ENCODE measurements around the gene ITPRIP. TPM values are rescaled to one million over a fixed set of nuclear protein-coding genes. Genes with fewer than 3 reads are reported as not detected.

Gene ITPRIP
- total and polyA plus RNA-seq, 8 donors, result 16.6 to 29.2 (median 17.9) TPM

- Histone ChIP-seq H3K27me3 (no peaks in the 10 kb centered on the region), H3K36me3 (peaks cover 0 to 44% of the 10 kb centered on the region in 2 donors), H3K4me3 (peak within 1 kb of the TSS; percentile 78 to 85), H3K9me3 (no peaks in the 10 kb centered on the region), H3K4me1 (peaks cover 0 to 40% of the 10 kb centered on the region in 2 donors), H3K27ac (peak within 1 kb of the TSS; percentile 72 to 91)
- TF ChIP-seq, protein P1, sequence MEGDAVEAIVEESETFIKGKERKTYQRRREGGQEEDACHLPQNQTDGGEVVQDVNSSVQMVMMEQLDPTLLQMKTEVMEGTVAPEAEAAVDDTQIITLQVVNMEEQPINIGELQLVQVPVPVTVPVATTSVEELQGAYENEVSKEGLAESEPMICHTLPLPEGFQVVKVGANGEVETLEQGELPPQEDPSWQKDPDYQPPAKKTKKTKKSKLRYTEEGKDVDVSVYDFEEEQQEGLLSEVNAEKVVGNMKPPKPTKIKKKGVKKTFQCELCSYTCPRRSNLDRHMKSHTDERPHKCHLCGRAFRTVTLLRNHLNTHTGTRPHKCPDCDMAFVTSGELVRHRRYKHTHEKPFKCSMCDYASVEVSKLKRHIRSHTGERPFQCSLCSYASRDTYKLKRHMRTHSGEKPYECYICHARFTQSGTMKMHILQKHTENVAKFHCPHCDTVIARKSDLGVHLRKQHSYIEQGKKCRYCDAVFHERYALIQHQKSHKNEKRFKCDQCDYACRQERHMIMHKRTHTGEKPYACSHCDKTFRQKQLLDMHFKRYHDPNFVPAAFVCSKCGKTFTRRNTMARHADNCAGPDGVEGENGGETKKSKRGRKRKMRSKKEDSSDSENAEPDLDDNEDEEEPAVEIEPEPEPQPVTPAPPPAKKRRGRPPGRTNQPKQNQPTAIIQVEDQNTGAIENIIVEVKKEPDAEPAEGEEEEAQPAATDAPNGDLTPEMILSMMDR (IDR thresholded peaks at IDR 0.05), result no peak
- ATAC-seq, result peak; percentile 100
- peak; percentile 93 to 100 (median 98) for DNase-seq
- intact Hi-C loops (cut with DNase I), result no loop called here
These were observed 69.3 kb downstream of the ITPRIP start, which contains the start of gene GSTO2 for GRCh38 chr10:104268713-104269645. Gene GSTO2 (plus strand): TSS chr10:104269184. CDS start chr10:104274916, 5,732 bp downstream.

DNA sequence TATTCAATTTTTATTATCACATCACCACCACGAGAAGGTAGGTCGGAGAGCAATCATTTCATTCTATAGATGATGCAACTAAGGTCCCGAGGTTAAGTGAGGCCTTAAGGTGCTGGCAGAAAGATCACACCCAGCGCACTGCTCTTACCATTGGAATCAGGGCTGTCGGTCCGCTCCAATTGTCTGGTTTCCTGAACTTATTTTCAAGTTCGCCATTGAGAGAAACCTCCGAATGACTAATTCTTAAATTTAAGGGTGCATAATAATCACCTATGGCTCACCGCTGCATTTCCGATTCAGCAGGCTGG, 69.9 kb downstream of the ITPRIP start:
- peaks cover 0 to 46% of the 10 kb centered on the region in 2 donors for H3K4me1 ChIP-seq
- intact Hi-C loops (cut with DNase I), result no loop called here
- peak overlapping the region; percentile 72 to 91 for H3K27ac ChIP-seq
- no peaks in the 10 kb centered on the region for H3K27me3 ChIP-seq
- H3K36me3 ChIP-seq, result peaks cover 0 to 50% of the 10 kb centered on the region in 2 donors
- H3K4me3 ChIP-seq, result peak overlapping the region; percentile 78 to 85
- TF ChIP-seq, protein P1 (IDR thresholded peaks at IDR 0.05), result no peak
- ATAC-seq, result peak; percentile 1
- H3K9me3 ChIP-seq, result no peaks in the 10 kb centered on the region
- no peak for DNase-seq

GRCh38 chr10:104267721-104268404, 70.4 kb downstream of the ITPRIP start:
- Histone ChIP-seq H3K27me3 (no peaks in the 10 kb centered on the region), H3K36me3 (peaks cover 0 to 55% of the 10 kb centered on the region in 2 donors), H3K4me1 (peaks cover 0 to 46% of the 10 kb centered on the region in 2 donors), H3K27ac (peak overlapping the region in 1 of 2 donors; percentile 91), H3K9me3 (no peaks in the 10 kb centered on the region), H3K4me3 (peak overlapping the region; percentile 78 to 85)
- intact Hi-C loops (cut with DNase I), result no loop called here
- TF ChIP-seq, protein P1 (IDR thresholded peaks at IDR 0.05), result no peak
- no peak for ATAC-seq
- DNase-seq, result no peak

DNA sequence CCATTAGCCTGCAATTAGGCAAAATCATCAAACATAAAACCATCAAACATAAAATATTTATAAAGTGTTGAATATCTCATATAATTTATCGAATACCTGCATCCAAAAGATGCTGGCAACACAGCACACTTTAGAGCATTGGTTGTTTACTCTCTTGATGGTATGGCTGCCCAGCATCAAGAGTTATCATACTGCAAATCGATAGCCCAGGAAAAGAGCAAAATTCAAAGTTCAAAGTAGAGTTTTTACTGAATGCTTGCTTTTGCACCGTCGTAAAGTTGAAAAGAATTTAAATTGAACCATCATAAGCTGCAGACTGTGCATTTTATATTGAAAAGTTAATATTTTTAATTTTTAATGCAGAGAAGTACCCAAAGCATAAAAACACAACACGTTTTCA, 73.5 kb downstream of the ITPRIP start:
- DNase-seq (no peak), ATAC-seq (no peak)
- TF ChIP-seq, protein P1 (IDR thresholded peaks at IDR 0.05), result no peak
- no peak overlapping the region for H3K27ac ChIP-seq
- intact Hi-C loops (cut with DNase I), result no loop called here
- H3K9me3 ChIP-seq, result no peaks in the 10 kb centered on the region
- peaks cover 0 to 84% of the 10 kb centered on the region in 2 donors for H3K36me3 ChIP-seq
- no peak overlapping the region for H3K4me3 ChIP-seq
- peaks cover 0 to 76% of the 10 kb centered on the region in 2 donors for H3K4me1 ChIP-seq
- no peaks in the 10 kb centered on the region for H3K27me3 ChIP-seq

- intact Hi-C loops (cut with DNase I), result no loop called here
- Histone ChIP-seq H3K36me3 (peaks cover 0 to 96% of the 10 kb centered on the region in 2 donors), H3K4me3 (no peak overlapping the region), H3K27me3 (no peaks in the 10 kb centered on the region), H3K9me3 (no peaks in the 10 kb centered on the region), H3K4me1 (peaks cover 3 to 89% of the 10 kb centered on the region in 2 donors), H3K27ac (peak overlapping the region in 1 of 2 donors; percentile 13)
- ATAC-seq (no peak), DNase-seq (no peak)
- TF ChIP-seq, protein P1 (IDR thresholded peaks at IDR 0.05), result no peak
These were observed 76.2 kb downstream of the ITPRIP start for GRCh38 chr10:104262055-104262454.

Data from left lung (tissue), 10 donors.